SKM-1 treated with dmso at 0.1 percent for 144 hours (cell line): Measurements from ENCODE around the gene ELP6.
"Not testable (repeated sequence)": the region's sequence is repeated elsewhere in the genome, so short reads cannot be mapped to it uniquely, and the experiment has no call there.

Experiments
- DNase-seq: peaks from one replicate; lab custom pipeline; 2025; ENCODE audit not compliant: unreplicated experiment; lab: John Stamatoyannopoulos, UW

The ELP6 gene

DNA sequence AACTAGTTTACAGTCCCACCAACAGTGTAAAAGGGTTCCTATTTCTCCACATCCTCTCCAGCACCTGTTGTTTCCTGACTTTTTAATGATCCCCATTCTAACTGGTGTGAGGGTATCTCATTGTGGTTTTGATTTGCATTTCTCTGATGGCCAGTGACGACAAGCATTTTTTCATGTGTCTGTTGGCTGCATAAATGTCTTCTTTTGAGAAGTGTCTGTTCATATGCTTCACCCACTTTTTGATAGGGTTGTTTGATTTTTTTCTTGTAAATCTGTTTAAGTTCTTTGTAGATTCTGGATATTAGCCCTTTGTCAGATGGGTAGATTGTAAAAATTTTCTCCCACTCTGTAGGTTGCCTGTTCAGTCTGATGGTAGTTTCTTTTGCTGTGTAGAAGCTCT lies 45.2 kb downstream of the ELP6 start:
- DNase-seq, result not testable (repeated sequence)

DNA sequence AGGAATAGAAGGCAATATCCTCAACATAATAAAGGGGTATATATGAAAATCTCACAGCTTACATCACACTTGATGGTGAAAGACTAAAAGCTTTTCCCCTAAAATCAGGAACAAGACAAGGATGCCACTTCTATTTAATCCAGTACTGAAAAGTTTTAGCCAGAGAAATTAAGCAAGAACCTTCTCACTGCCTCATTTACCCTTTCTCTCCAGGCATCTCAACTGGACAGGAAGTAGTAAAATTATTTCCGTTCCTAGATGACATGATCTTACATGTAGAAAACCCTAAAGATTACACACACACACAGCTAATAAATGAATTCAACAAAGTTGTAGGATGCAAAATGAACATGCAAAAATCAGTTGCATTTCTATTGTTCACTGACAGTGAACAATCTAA lies 48.9 kb downstream of the ELP6 start:
- peak; percentile 85 for DNase-seq

DNA sequence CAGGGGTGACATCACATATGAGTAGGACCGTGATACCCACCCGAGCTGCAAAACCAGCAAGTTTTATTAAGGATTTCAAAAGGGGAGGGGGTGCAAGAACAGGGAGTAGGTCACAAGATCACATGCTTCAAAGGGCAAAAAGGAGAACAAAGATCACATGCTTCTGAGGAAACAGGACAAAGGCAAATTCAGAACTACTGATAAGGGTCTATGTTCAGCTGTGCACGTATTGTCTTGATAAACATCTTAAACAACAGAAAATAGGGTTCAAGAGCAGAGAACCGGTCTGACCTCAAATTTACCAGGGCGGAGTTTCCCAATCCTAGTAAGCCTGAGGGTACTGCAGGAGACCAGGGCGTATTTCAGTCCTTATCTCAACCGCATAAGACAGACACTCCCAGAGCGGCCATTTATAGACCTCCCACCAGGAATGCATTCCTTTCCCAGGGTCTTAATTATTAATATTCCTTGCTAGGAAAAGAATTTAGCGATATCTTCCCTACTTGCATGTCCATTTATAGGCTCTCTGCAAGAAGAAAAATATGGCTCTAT lies 53.9 kb downstream of the ELP6 start:
- DNase-seq, result not testable (repeated sequence)

DNA sequence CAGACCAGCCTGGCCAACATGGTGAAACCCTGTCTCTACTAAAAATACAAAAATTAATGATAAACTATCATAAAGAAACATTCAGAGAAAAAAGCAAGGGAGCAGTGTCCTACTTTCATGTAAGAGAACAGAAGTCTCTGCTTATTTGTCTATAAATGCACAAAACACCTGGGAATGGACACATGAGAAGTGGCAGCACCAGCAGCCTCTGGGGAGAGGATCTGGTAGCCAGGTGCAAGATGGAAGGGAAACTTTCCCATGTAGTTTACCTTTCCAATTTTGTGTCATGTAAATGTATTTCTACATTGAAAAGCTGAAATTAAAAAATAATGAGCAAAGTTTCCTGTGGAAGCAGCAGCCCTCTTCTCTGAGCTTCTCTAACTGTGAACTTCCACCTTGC lies 56.5 kb downstream of the ELP6 start:
- DNase-seq, result no peak

DNA sequence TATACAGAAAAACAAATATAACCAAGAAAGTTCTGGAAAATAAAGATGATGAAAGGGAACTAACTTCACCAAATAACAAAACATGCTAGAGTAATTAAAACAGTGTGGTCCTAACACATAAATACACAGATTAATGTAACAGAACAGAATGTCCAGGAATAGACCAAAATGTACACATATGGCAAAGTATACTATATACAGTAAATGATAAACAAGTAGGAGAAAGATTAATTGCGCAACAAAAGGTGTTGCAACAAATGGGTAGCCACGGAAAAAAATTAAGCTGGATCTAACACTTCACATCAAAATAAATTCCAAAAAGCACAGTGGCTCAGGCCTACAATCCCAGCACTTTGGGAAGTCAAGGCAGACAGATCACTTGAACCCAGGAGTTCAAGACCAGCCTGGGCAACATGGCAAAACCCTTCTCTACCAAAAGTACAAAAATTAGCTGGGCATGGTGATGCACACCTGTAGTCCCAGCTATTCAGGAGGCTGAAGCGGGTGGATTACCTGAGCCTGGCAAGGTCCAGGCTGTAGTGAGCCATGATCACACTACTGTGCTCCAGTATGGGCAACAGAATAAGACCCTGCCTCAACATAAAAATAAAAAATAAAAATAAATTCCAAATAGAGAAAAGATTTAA lies 57.6 kb downstream of the ELP6 start:
- DNase-seq, result no peak

DNA sequence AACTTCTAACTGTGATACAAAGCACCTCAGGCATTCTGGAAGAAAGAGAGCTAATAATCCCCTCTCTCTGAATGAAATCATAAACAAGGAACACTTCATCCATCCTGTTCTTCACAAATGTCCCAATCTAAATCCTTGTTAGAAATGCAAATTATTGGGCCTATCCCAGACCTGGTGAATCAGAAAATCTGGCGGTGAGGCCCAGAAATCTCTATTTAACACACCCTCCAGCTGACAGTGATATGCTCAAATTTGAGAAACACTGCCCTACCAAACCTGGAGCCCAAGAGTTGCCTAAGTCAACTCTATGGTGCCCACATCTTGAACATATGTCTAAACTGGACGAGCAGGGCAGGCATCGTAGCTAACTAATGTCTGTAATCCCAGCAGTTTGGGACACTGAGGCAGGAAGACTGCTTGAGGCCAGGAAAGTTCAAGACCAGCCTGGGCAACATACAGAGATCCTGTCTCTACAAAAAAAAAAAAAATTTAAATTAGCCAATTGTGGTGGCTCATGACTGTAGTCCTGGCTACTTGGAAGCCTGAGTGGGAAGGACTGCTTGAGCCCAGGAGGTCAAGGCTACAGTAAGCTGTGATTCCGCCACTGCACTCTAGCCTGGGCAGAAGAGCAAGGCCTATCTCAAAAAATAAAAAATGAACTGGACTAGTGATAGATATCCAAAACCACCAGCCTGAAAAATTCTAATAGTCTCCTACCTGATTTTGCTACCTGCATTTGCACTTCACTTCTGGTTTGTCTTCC lies 60.9 kb downstream of the ELP6 start:
- no peak for DNase-seq
